ENCODE results near the gene PEMT. TPM values are rescaled to one million over a fixed set of nuclear protein-coding genes. Genes with fewer than 3 reads are reported as not detected.
"Not testable (repeated sequence)": the region's sequence is repeated elsewhere in the genome, so short reads cannot be mapped to it uniquely, and the experiment has no call there.

PEMT gene
- total and polyA plus RNA-seq, 5 experiments from 2014 or later = 15.2 to 31.3 (median 27.5) TPM

DNA sequence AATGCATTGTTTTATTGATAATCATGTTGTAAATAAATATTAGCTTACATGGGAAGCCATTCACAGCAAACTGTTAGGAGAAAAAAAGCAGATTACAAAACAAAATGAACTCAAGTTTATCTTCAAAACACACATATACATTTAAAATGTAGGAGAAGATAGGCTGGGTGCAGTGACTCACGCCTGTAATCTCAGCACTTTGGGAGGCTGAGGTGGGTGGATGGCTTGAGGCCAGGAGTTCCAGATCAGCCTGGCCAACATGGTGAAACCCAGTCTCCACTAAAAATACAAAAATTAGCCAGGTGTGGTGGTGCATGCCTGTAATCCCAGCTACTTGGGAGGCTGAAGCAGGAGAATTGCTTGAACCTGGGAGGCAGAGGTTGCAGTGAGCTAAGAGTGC, 125.6 kb downstream of the PEMT start:
- ATAC-seq, H3K9me3 Mint-ChIP-seq, H3K36me3 Mint-ChIP-seq, H3K4me1 Mint-ChIP-seq, DNase-seq, H3K4me3 Mint-ChIP-seq, H3K27ac Mint-ChIP-seq, POLR2A ChIA-PET: not testable (repeated sequence)
- H3K27me3 Mint-ChIP-seq = peaks cover 0 to 13% (median 2%) of the 10 kb centered on the region in 5 donors

DNA sequence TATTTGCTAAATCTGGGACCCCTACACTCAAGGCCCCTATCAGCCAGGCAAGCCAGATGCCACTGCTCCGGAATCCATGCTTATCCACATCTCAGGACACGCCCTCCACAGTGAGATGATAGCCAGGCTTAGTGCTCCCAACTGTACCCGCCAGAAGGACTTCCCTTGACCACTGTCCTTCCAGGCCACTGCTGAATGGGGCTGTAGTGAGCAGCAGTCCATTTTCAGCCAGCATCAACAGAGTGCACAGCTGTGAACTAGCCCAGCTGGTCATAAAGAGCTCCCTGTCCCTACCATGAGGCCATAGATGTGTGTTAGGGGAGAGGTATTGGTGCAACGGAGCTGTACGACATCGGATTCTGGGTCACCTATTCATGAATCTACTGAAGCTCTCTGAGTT, 127.7 kb downstream of the PEMT start:
- no peak for DNase-seq
- Mint-ChIP-seq H3K27ac (no peak overlapping the region), H3K9me3 (peaks cover 0 to 12% (median 0%) of the 10 kb centered on the region in 9 donors), H3K4me1 (peaks cover 0 to 4% (median 1%) of the 10 kb centered on the region in 4 donors), H3K36me3 (no peaks in the 10 kb centered on the region), H3K4me3 (no peak overlapping the region), H3K27me3 (peaks cover 0 to 13% (median 2%) of the 10 kb centered on the region in 5 donors)
- ATAC-seq = no peak
- POLR2A ChIA-PET = interaction anchor here (0.5 kb wide), 1 partner anchor 114 kb away, joined by 3 read pairs; no protein-coding TSS in a partner anchor

- Mint-ChIP-seq H3K4me3 (no peak overlapping the region), H3K9me3 (peaks cover 0 to 12% (median 0%) of the 10 kb centered on the region in 9 donors), H3K36me3 (no peaks in the 10 kb centered on the region), H3K4me1 (peaks cover 0 to 4% (median 1%) of the 10 kb centered on the region in 4 donors), H3K27ac (no peak overlapping the region), H3K27me3 (peaks cover 0 to 13% (median 2%) of the 10 kb centered on the region in 5 donors)
- POLR2A ChIA-PET = interaction anchor here (0.8 kb wide), 1 partner anchor 15 kb away, joined by 3 read pairs; the partner anchor contains the start of gene MED9
- DNase-seq (no peak), ATAC-seq (no peak)
Measured at GRCh38 chr17:17462048-17462824, 129.3 kb downstream of the PEMT start.

DNA sequence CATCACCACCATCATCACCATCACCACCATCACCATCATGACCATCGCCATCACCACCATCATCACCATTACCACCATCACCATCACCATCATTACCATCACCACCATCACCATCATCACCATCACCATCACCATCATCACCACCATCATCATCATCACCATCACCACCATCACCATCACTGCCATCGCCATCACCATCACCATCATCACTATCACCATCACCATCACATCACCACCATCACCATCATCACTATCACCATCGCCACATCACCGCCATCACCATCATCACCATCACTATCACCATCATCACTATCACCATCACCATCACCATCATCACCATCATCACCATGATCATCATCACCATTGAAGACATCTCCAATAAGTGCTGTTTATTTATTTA, 131.5 kb downstream of the PEMT start:
- Mint-ChIP-seq H3K36me3 (no peaks in the 10 kb centered on the region), H3K27ac (peak overlapping the region in 1 of 10 donors; percentile 8), H3K27me3 (peaks cover 0 to 12% (median 2%) of the 10 kb centered on the region in 5 donors), H3K9me3 (peaks cover 0 to 12% (median 0%) of the 10 kb centered on the region in 9 donors), H3K4me3 (peak overlapping the region in 1 of 10 donors; percentile 20), H3K4me1 (peaks cover 0 to 4% (median 1%) of the 10 kb centered on the region in 4 donors)
- DNase-seq (no peak), ATAC-seq (no peak)
- POLR2A ChIA-PET = no interaction called here

GRCh38 chr17:17457680-17458079, 133.8 kb downstream of the PEMT start:
- no peaks in the 10 kb centered on the region for H3K36me3 Mint-ChIP-seq
- H3K4me1 Mint-ChIP-seq = peaks cover 0 to 4% (median 1%) of the 10 kb centered on the region in 4 donors
- no peak overlapping the region for H3K4me3 Mint-ChIP-seq
- DNase-seq = no peak
- POLR2A ChIA-PET = no interaction called here
- ATAC-seq = no peak
- H3K27me3 Mint-ChIP-seq = peaks cover 0 to 1% (median 0%) of the 10 kb centered on the region in 5 donors
- peaks cover 0 to 12% (median 0%) of the 10 kb centered on the region in 9 donors for H3K9me3 Mint-ChIP-seq
- H3K27ac Mint-ChIP-seq = peak overlapping the region in 1 of 10 donors; percentile 64

GRCh38 chr17:17456251-17456650, 135.3 kb downstream of the PEMT start:
- H3K36me3 Mint-ChIP-seq = no peaks in the 10 kb centered on the region
- POLR2A ChIA-PET = interaction anchor here (0.6 kb wide), 1 partner anchor 13 kb away, joined by 3 read pairs; no protein-coding TSS in a partner anchor
- H3K4me3 Mint-ChIP-seq = no peak overlapping the region
- DNase-seq (no peak), ATAC-seq (no peak)
- peaks cover 0 to 12% (median 0%) of the 10 kb centered on the region in 9 donors for H3K9me3 Mint-ChIP-seq
- H3K4me1 Mint-ChIP-seq = peaks cover 0 to 4% (median 1%) of the 10 kb centered on the region in 4 donors
- H3K27ac Mint-ChIP-seq = no peak overlapping the region
- peaks cover 0 to 1% (median 0%) of the 10 kb centered on the region in 5 donors for H3K27me3 Mint-ChIP-seq

Other genes starting within 250 kb of the PEMT start
- gene MED9, start 114.7 kb downstream of the PEMT start, total RNA-seq = 10 to 100 TPM; 19.2 to 20.4 TPM
- gene MED9, start 114.7 kb downstream of the PEMT start, polyA plus RNA-seq = 10 to 100 TPM; 11.9 to 17.4 (median 13.7) TPM
- 1 to 10 TPM; 2.8 to 4.2 TPM for gene RASD1, start 95.3 kb downstream of the PEMT start, total RNA-seq
- under 1 TPM; 0.23 to 0.54 (median 0.35) TPM for gene RASD1, start 95.3 kb downstream of the PEMT start, polyA plus RNA-seq
- gene RAI1, start 89.8 kb upstream of the PEMT start, total RNA-seq = 10 to 100 TPM; 33.8 to 35.2 TPM
- 1 to 10 TPM; 1.5 to 4.0 (median 2.3) TPM for gene RAI1, start 89.8 kb upstream of the PEMT start, polyA plus RNA-seq
- 10 to 100 TPM; 40.6 to 43.8 TPM for gene SREBF1, start 245.3 kb upstream of the PEMT start, total RNA-seq
- gene SREBF1, start 245.3 kb upstream of the PEMT start, polyA plus RNA-seq = 10 to 100 TPM; 16.3 to 57.0 (median 44.8) TPM

Measured in naive thymus-derived CD8-positive, alpha-beta T cell (primary cell).